K562 (cell line): ENCODE data around the gene DGKB. TPM values are rescaled to one million over a fixed set of nuclear protein-coding genes. Genes with fewer than 3 reads are reported as not detected.

Experiments used
- ATAC-seq: fragments of 200-7000 bp; cut with Tn5 transposase; 3 replicates; pipeline ENCODE4 v1.9.1; 2020; ENCODE audit warnings: moderate library complexity
- BruUV-seq: library from RNA; stranded (reverse); fragments of 400-500 nt; replicated peaks from 2 replicates; lab custom pipeline; 2021; lab: Mats Ljungman, UMichigan
- CTCF ChIA-PET: fragments of 300-600 bp; formaldehyde crosslinking; extraction: SDS; loops from one replicate; lab custom pipeline; 2021; ENCODE audit warnings: low intra/inter-chr PET ratio; lab: Yijun Ruan, JAX
- POLR2A ChIA-PET: fragments of 300-600, 350-650 bp; sonication (Branson Sonifier 250); formaldehyde crosslinking; extraction: SDS; loops from one replicate; lab custom pipeline; 2021; ENCODE audit warnings: antibody characterized with exemption, inconsistent platforms; lab: Yijun Ruan, JAX
- DNase-seq, 4 experiments: peaks; one replicate each; pipeline versions ENCODE4 v3.0.0 to v3.0.0-alpha.2; 2011 to 2018; ENCODE audit warnings: low spot score in 3 of 4, mixed read lengths in 3 of 4; ENCODE audit errors: extremely low read depth in 1 of 4
- FAIRE-seq: peaks from 2 replicates; lab custom pipeline; 2011; peaks lifted over from hg19 to GRCh38; lab: Jason Lieb, UNC
- H2AFZ ChIP-seq: 2 replicates; pipeline ENCODE4 v1.6.0; 2011; ENCODE audit warnings: low read depth, low read length, control low read depth, inconsistent platforms
- H3K27ac ChIP-seq: fragments of 200-600 bp; 3 replicates; pipeline ENCODE4 v1.8.0; 2011; ENCODE audit warnings: low read depth, mild to moderate bottlenecking, control low read depth, inconsistent platforms, low read length, moderate library complexity, mixed read lengths; ENCODE audit errors: extremely low read depth
- H3K27me3 ChIP-seq, 2 experiments: fragments of 300-600 bp in 1 of 2; 2 replicates in 1 of 2; 3 replicates in 1 of 2; pipeline versions ENCODE4 v1.6.0 to v1.8.0; 2011; ENCODE audit warnings: inconsistent platforms in 2 of 2, low read length in 2 of 2, mild to moderate bottlenecking in 1 of 2, mixed read lengths in 1 of 2, moderate library complexity in 1 of 2; ENCODE audit not compliant: control insufficient read depth in 2 of 2, insufficient read depth in 2 of 2
- H3K36me3 ChIP-seq: fragments of 300-600 bp; 3 replicates; pipeline ENCODE4 v1.8.0; 2011; ENCODE audit warnings: mild to moderate bottlenecking, low read length, inconsistent platforms; ENCODE audit not compliant: control insufficient read depth, insufficient read depth
- H3K4me1 ChIP-seq, 2 experiments: fragments of 200-600 bp in 1 of 2; replicated peaks in 1 of 2; 2 replicates in 1 of 2; 3 replicates in 1 of 2; pipeline versions ENCODE4 v1.5.1 to v1.8.0; 2011; ENCODE audit warnings: inconsistent platforms in 2 of 2, low read length in 2 of 2, mild to moderate bottlenecking in 1 of 2, mixed read lengths in 1 of 2, moderate library complexity in 1 of 2; ENCODE audit not compliant: control insufficient read depth in 2 of 2, insufficient read depth in 2 of 2
- H3K4me2 ChIP-seq: 2 replicates; pipeline ENCODE4 v1.6.1; 2011; ENCODE audit warnings: low read length, control low read depth, inconsistent platforms, mixed read lengths; ENCODE audit not compliant: insufficient read depth
- H3K4me3 ChIP-seq: fragments of 200-600 bp; sonication (generic), shearing (Covaris generic); 2 replicates; pipeline ENCODE4 v1.5.1; 2016; ENCODE audit warnings: control low read depth, inconsistent platforms
- H3K79me2 ChIP-seq: fragments of 200-600 bp; 3 replicates; pipeline ENCODE4 v1.8.0; 2011; ENCODE audit warnings: low read length, inconsistent platforms; ENCODE audit not compliant: control insufficient read depth, insufficient read depth
- H3K9ac ChIP-seq, 2 experiments: 2 replicates each; pipeline versions ENCODE4 v1.6.0 to v1.6.1; 2011; ENCODE audit warnings: low read depth in 2 of 2, low read length in 2 of 2, control low read depth in 1 of 2, inconsistent platforms in 1 of 2, mild to moderate bottlenecking in 1 of 2, mixed read lengths in 1 of 2; ENCODE audit not compliant: insufficient read depth in 1 of 2
- H3K9me1 ChIP-seq: one replicate; pipeline ENCODE4 v1.6.0; 2011; ENCODE audit warnings: inconsistent platforms, mild to moderate bottlenecking, low read length, moderate library complexity; ENCODE audit not compliant: control insufficient read depth, insufficient read depth
- H3K9me3 ChIP-seq: replicated peaks from 2 replicates; pipeline ENCODE4 v1.5.1; 2011; ENCODE audit warnings: low read depth, low read length, inconsistent platforms; ENCODE audit not compliant: control insufficient read depth, insufficient read depth
- H4K20me1 ChIP-seq: replicated peaks from 2 replicates; pipeline ENCODE4 v1.6.1; 2011; ENCODE audit warnings: low read length, inconsistent platforms, mixed read lengths; ENCODE audit not compliant: control insufficient read depth, insufficient read depth
- E2F6 ChIP-seq, 2 experiments: IDR thresholded peaks; 2 replicates each; pipeline ENCODE4 v1.6.1; 2011; ENCODE audit warnings: borderline replicate concordance in 1 of 2, control low read depth in 1 of 2, low read depth in 1 of 2, low read length in 1 of 2, mild to moderate bottlenecking in 1 of 2, mixed read lengths in 1 of 2, moderate library complexity in 1 of 2; ENCODE audit not compliant: insufficient read depth in 1 of 2, insufficient read length in 1 of 2, poor library complexity in 1 of 2, severe bottlenecking in 1 of 2; ENCODE audit errors: extremely low read depth in 1 of 2
- E4F1 ChIP-seq: fragments of 250-450 bp; sonication (Bioruptor Pico); IDR thresholded peaks from 2 replicates; pipeline ENCODE4 v1.5.0; 2021; ENCODE audit warnings: mild to moderate bottlenecking, borderline replicate concordance
- LARP7 ChIP-seq: fragments of 450-650 bp; IDR thresholded peaks from 2 replicates; pipeline ENCODE4 v1.6.1; 2016
- MCM7 ChIP-seq, 2 experiments: fragments of 450-650 bp; IDR thresholded peaks; 2 replicates each; pipeline ENCODE4 v1.6.1; 2016 to 2018
- MEF2D ChIP-seq: conservative IDR thresholded peaks from 2 replicates; pipeline ENCODE4 v1.6.1; 2016; ENCODE audit warnings: low read depth, missing genetic modification characterization, missing compliant biosample characterization
- NBN ChIP-seq: fragments of 450-650 bp; IDR thresholded peaks from 2 replicates; pipeline ENCODE4 v1.6.1; 2016; ENCODE audit warnings: low read depth, mild to moderate bottlenecking
- NFIX ChIP-seq: fragments of 250-450 bp; sonication (Bioruptor Pico); IDR thresholded peaks from 2 replicates; pipeline ENCODE4 v1.4.0; 2020; ENCODE audit warnings: low read depth, mild to moderate bottlenecking, moderate library complexity
- RHOXF2B ChIP-seq: fragments of 250-450 bp; sonication (Bioruptor Pico); conservative IDR thresholded peaks from 2 replicates; pipeline ENCODE4 v1.5.1; 2021
- ZBTB49 ChIP-seq: sonication (generic); formaldehyde crosslinking; IDR thresholded peaks from 2 replicates; pipeline ENCODE4 v1.8.0; 2022; ENCODE audit warnings: missing genetic modification reagents, mild to moderate bottlenecking, borderline replicate concordance
- ZFP36 ChIP-seq: fragments of 150-350 bp; IDR thresholded peaks from 2 replicates; pipeline ENCODE4 v1.6.1; 2018; ENCODE audit warnings: low read length, low read depth; ENCODE audit not compliant: partially characterized antibody
- ZNF280B ChIP-seq: fragments of 250-450 bp; sonication (Bioruptor Pico); IDR thresholded peaks from 2 replicates; pipeline ENCODE4 v1.5.1; 2021; ENCODE audit warnings: mild to moderate bottlenecking
- ZNF583 ChIP-seq: fragments of 250-450 bp; sonication (Bioruptor Pico); IDR thresholded peaks from 2 replicates; pipeline ENCODE4 v1.4.0; 2020
- WGBS: fragments of 100-300 bp; shearing (Covaris generic); methylation state at CpG from one replicate; pipeline ENCODE4 v1.1.6; 2016; ENCODE audit warnings: low coverage, mixed read lengths; ENCODE audit not compliant: insufficient coverage; ENCODE audit errors: missing lambda C conversion rate; 5-methylcytosine and 5-hydroxymethylcytosine counted together
- in situ Hi-C: fragments of 300-500 bp; cut with MboI; formaldehyde crosslinking; loops from 4 replicates; pipeline ENCODE4 v1.15.0; 2018; ENCODE audit warnings: inconsistent platforms, mixed read lengths
- intact Hi-C: fragments of 100-400 bp; cut with micrococcal nuclease; formaldehyde crosslinking; loops from 2 replicates; pipeline ENCODE4 v1.14.2; 2022
- polyA plus RNA-seq, 8 experiments: library from polyadenylated mRNA; depleted of rRNA in 4 of 8; stranded (reverse) in 5 of 8; unstranded in 3 of 8; fragments of >200 nt; fragmentation: Nextera tagmentation in 2 of 8; fragmentation: Illumina TruSeq in 1 of 8; extraction: Ambion mirVana in 2 of 8; extraction: Trizol in 1 of 8; gene quantifications; 2 replicates each; pipeline versions ENCODE4 v1.2.1 to v1.2.3, GENCODE V29; 2011 to 2014; ENCODE audit warnings: inconsistent platforms in 1 of 8, missing spikeins in 1 of 8
- total RNA-seq, 7 experiments: library from RNA; depleted of rRNA in 6 of 7; stranded (reverse); fragments of >200 nt in 6 of 7; fragmentation: Illumina TruSeq in 2 of 7; extraction: Trizol in 2 of 7; gene quantifications; 2 replicates each; pipeline versions ENCODE4 v1.2.1 to v1.2.3, GENCODE V29; 2011 to 2021; ENCODE audit warnings: low replicate concordance in 1 of 7

The DGKB gene
- total and polyA plus RNA-seq, 9 of the 15 experiments (the other 6 are each of a cell fraction or from before 2014, with no cell fraction given) = 0.01 TPM; not detected in 8

- TF ChIP-seq E2F6 (IDR thresholded peaks at IDR 0.05; ENCODE audit: borderline replicate concordance in 1 of 2, extremely low read depth in 1 of 2, insufficient read depth in 1 of 2, insufficient read length in 1 of 2, low read depth in 1 of 2, low read length in 1 of 2, poor library complexity in 1 of 2, severe bottlenecking in 1 of 2) (no peak), ZFP36 (no peak)
- TF ChIP-seq, all 486 proteins: peak for 0
Measured at GRCh38 chr7:14303536-14303935, 599.0 kb downstream of the DGKB start (continued).

- Histone ChIP-seq H3K4me2 (no peak overlapping the region), H3K9ac (no peak overlapping the region), H3K9me1 (no peaks in the 10 kb centered on the region), H3K9me3 (no peaks in the 10 kb centered on the region; the same call in 1 of the 2 replicates), H2AFZ (no peak overlapping the region), H4K20me1 (no peaks in the 10 kb centered on the region), H3K27ac (no peak overlapping the region), H3K27me3 (no peaks in the 10 kb centered on the region)
- intact Hi-C loops = no loop called here
- CTCF ChIA-PET = no interaction called here
- no peak for DNase-seq
- no peak for ATAC-seq
- POLR2A ChIA-PET = no interaction called here
- TF ChIP-seq ZNF583 (CRISPR knock-in tag) (no peak), RHOXF2B (CRISPR knock-in tag) (no peak), ZNF280B (CRISPR knock-in tag) (no peak), NFIX (no peak), LARP7 (no peak), ZBTB49 (CRISPR knock-in tag) (no peak), MCM7 (IDR thresholded peaks at IDR 0.05) (no peak), E4F1 (CRISPR knock-in tag) (no peak), NBN (no peak), MEF2D (tag) (no peak)
- TF ChIP-seq, all 486 proteins: peak for 0
- 0% methylated on average over 1 of the region's 1 CpG for WGBS
- no peak for FAIRE-seq
- Histone ChIP-seq H3K4me3 (no peak overlapping the region), H3K36me3 (no peaks in the 10 kb centered on the region), H3K79me2 (no peaks in the 10 kb centered on the region), H3K4me1 (no peaks in the 10 kb centered on the region)
- in situ Hi-C loops = no loop called here
- BruUV-seq = no TSS peak
Measured at GRCh38 chr7:14294637-14295036, 607.9 kb downstream of the DGKB start.
